GM12873 (cell line): ENCODE data around the gene RLN3.

ENCODE experiments used
- CTCF ChIP-seq: IDR thresholded peaks from 2 replicates; pipeline ENCODE4 v1.5.1; 2012; ENCODE audit warnings: low read depth, mild to moderate bottlenecking, moderate library complexity, low read length, control low read depth; ENCODE audit not compliant: insufficient read depth; ENCODE audit errors: missing control alignments

Gene RLN3

DNA sequence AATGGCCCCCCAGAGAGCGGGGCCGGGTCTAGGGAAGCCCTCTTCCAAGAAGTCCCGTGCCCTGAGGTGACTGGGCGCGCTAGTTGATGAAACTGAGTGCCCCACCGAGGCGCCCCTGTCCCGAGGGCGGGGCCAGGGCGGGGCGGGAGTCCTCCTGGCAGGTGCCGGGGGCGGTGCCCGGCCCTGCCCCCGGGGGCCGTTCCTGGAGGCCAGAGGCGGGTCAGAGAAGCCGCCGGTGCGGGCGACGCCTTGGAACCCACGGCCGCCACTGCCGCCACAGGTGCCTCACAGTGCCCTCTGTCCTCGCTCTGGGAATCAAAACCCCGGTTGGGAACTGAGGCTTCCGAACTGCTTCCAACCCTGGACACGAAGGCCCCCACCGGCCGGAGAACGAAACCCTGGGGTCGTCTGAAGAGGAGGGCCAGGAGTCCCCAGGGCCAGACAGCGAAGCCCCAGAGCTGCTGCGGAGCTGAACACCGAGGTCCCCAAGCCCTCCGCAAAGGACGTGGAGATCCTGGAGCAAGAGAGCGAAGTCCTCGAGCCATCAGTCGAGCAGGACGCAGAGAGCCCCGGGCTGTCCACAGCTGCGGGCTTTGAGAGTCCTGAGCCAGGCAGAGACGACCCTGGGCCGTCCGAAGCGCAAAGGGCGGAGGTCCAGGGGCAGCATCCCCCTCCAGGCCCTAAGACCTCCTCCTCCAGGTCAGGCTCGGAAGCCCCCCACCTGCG is 44.8 kb downstream of the RLN3 start, which contains the start of gene MISP3:
Gene MISP3 (plus strand): TSS at position 252 of the 726 bp plus-strand sequence. CDS start 524 bp downstream, outside the sequence.
- TF ChIP-seq CTCF = no peak

GRCh38 chr19:14073261-14073924 is 45.4 kb downstream of the RLN3 start:
- TF ChIP-seq CTCF = peak; percentile 62

- peak; percentile 8 for TF ChIP-seq CTCF
Measured at GRCh38 chr19:14073925-14074838, 46.2 kb downstream of the RLN3 start.

- no peak for TF ChIP-seq CTCF
Measured at GRCh38 chr19:14078411-14078810, 50.5 kb downstream of the RLN3 start.
